EH (cell line): ENCODE measurements around the gene NT5C3B.
"Not testable (repeated sequence)": the region's sequence is repeated elsewhere in the genome, so short reads cannot be mapped to it uniquely, and the experiment has no call there.

ENCODE experiments used
- DNase-seq: peaks from one replicate; pipeline ENCODE4 v3.0.0-alpha.2; 2015; ENCODE audit warnings: low read depth

Gene NT5C3B

DNA sequence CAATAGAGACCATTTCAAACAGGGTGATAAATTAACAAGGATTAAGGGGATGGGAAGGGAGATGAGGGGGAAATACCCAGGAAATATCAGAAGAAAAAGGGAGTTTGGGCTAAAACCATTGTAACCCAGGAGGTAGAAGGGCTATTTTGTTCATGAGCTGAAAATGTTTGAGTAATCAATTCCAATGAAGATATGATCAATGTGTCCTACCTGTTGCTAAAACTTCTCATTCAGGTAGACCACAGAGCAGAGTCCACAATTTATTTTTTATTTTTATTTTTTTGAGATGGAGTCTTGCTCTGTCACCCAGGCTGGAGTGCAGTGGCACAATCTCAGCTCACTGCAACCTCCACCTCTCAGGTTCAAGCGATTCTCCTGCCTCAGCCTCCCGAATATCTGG is 3.4 kb upstream of the NT5C3B start:
- DNase-seq = not testable (repeated sequence)

DNA sequence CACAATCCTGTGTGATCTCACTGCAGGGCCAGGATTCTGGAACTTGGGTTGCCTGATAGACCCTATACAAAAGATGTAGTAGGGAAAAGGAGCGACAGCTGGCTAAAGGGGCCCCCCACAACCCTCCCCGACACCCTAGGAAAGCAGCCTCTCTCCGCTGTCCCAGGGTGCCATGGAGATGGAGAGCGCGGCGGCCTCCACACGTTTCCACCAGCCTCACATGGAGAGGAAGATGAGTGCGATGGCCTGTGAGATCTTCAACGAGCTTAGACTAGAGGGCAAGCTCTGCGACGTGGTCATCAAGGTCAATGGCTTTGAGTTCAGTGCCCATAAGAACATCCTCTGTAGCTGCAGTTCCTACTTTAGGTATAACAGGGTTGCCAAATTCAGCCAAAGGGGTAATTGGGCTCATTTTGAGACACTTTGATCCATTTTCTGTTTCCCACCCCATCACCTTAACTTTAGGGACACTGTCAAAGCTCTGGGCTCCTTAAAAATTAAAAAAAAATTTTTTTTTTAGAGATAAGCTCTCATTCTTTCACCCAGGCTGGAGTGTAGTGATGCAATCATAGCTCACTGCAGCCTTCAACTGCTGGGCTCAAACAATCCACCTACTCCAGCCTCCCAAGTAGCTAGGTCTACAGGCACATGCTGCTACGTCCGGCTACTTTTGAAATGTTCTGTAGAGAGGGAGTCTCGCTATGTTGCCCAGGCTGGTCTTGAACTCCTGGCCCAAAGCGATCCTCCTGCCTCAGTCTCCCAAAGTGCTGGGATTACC is 1.9 kb upstream of the NT5C3B start, which contains the start of gene KLHL10:
Gene KLHL10 (plus strand): TSS at position 65 of the 778 bp plus-strand sequence. CDS start 108 bp downstream, at position 173.
- no peak for DNase-seq

DNA sequence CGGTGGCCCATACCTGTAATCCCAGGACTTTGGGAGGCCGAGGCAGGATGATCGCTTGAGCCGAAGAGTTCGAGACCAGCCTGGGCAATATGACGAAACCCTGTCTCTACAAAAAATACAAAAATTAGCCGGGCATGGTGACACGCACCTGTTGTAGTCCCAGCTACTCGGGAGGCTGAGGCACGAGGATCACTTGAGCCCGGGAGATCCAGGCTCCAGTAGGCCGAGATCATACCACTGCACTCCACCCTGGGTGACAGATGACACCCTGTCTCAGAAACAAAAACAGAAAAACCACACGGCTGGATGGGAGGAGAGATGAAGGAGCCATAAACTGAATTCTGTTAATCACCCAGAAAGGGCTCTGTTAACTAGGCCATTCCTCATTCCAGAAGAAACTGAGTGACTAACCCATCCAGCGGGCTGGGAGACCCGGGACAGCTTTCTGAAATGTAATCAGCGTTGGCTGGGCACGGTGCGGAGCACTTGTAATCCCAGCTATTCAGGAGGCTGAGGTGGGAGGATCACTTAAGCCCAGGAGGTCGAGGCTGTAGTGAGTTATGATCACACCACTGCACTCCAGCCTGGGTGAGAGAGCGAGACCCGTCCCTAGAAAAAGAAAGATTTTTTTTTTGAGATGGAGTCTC is 641 bp upstream of the NT5C3B start:
- DNase-seq = peak; percentile 30

- peak; percentile 40 for DNase-seq
These were observed 725 bp downstream of the NT5C3B start for GRCh38 chr17:41835214-41835799.

DNA sequence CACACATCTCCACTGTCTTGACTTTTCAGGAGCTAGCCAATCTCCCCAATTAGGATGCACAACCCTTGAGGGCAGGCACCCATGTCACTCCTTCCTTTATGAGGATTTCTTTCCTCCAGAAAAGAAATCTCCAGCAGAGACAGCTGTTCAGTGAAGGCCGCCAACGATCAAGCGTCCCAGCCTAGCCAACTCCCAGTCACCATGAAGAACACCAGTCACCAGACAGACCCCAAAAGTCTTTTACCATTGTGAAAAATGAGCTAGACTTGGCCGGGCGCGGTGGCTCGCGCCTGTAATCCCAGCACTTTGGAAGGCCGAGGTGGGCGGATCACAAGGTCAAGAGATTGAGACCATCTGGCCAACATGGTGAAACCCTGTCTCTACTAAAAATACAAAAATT is 6.1 kb downstream of the NT5C3B start:
- not testable (repeated sequence) for DNase-seq

DNA sequence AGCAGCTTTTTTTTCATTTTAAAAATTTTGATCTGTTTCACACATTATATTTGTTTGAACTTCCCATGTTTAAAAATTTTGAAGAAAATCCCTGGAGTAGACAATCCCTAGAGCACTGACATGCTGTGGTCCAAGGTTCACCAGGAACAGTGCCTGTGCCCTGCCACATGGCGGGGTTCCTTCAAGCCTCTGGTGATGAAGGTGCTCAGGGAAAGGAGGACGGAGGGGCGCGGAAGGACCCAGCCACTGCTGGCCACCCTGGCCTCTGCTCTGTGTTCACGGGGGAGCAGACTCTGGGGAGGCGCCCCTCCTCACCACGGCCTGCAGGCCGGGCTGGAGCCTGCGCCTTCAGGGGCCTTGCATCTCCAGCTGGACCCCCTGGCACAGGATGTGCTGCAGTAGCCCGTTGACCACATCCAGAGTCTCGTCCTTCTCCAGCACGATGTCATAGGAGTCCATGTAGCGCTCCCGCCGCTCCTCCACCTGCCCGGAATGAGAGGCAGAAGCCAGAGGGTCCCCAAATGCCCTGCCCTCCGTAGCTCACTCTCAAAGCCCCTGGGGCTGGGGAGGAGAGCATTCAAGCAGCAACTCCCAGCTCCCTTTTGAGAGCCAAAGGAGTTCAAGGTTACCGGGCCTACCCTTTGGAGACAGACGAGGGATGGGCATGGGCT is 10.7 kb downstream of the NT5C3B start:
- no peak for DNase-seq

GRCh38 chr17:41824086-41824485 is 11.9 kb downstream of the NT5C3B start:
- DNase-seq = peak; percentile 25

DNA sequence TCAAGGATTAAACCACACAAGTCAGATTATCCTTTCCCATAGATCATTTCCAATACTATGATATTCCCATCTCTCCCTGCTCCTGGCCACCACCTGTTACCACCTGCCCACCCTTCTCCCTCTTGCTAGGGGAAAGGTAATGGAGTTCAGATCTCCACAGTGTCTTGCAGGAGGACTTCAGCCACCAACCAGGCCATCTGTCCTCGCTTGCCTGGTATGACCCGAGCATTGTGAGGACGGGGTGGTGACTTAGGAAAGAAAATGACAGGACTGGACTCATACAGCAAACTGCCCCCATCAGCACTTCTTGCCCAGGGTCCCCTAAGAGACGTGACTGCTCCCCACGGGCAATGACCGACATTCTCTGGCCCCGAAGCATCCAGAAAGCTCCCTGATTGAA is 12.5 kb downstream of the NT5C3B start:
- peak; percentile 18 for DNase-seq

DNA sequence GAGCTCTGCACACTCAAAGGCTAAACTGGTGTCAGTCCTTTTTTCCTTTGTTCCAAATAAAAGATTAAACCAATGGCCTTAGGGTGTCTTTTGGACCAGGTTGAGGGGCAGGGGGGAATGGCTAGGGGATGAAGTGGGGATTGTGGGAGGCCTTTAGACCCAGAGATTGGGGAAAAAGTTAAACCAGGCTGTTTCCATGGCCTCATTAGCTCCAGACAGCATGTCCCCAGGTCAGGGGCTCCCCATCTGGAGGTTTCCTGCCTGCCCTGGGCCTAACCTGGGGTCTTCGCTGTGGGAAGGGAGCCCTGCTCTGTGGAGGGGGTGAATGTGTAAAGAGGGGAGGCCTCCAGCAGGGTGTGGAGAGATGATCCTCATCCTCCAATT is 12.9 kb downstream of the NT5C3B start:
- DNase-seq = no peak

- DNase-seq = no peak
These were observed 13.6 kb downstream of the NT5C3B start for GRCh38 chr17:41822216-41823140.

DNA sequence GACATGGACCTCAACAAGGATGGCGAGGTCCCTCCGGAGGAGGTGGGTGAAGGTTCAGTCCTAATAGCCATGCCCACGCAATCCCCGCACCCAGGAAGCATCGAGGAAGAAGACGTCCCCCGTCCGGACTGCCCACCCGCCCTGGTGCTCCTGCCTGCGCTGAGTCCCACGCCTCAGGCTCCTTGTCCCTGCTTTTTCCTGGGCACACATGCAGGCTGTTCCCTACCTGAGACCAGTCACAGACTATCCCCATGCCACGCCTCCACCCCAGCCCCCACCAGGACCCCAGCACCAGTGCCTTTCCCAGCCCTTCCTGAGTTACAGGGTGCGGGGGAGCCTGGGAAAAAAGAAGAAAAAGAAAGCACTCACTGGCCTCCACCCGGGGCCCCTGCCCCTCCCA is 14.3 kb downstream of the NT5C3B start:
- DNase-seq = no peak

DNA sequence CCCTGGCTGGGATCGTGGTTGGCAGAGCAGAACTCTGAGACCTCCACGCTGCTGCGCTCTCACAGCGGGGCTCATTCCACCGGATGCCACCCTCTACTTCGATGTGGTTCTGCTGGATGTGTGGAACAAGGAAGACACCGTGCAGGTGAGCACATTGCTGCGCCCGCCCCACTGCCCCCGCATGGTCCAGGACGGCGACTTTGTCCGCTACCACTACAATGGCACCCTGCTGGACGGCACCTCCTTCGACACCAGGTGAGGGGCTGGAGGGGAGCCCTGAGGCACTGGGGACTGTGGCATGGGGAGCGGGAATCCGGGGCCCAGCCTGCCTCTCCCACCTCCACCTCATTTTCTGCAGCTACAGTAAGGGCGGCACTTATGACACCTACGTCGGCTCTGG is 18.0 kb downstream of the NT5C3B start:
- DNase-seq = no peak

GRCh38 chr17:41816637-41817320 is 19.3 kb downstream of the NT5C3B start:
- DNase-seq = no peak

DNA sequence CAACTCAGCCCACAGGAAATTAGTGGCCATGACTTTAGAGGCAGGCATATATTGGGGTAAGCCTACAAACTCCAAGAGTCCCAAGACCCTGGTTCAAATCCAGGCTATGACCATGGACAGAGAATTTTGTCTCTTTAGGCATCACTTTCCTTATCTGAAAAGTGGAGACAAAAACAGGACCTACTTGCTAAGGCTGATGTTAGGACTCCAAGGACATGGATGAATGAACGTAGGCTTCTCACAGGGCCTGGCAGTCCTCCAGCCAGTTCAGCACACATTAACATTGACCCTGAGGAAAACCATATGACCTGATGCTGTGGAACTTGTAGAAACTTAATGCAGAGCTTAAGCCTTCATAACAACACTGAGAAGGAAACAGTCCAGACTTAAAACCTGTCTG is 21.8 kb downstream of the NT5C3B start:
- DNase-seq = peak; percentile 52

GRCh38 chr17:41813699-41814124 is 22.3 kb downstream of the NT5C3B start:
- DNase-seq = peak; percentile 57

- peak; percentile 9 for DNase-seq
These were observed 22.8 kb downstream of the NT5C3B start for GRCh38 chr17:41813152-41813680.

DNA sequence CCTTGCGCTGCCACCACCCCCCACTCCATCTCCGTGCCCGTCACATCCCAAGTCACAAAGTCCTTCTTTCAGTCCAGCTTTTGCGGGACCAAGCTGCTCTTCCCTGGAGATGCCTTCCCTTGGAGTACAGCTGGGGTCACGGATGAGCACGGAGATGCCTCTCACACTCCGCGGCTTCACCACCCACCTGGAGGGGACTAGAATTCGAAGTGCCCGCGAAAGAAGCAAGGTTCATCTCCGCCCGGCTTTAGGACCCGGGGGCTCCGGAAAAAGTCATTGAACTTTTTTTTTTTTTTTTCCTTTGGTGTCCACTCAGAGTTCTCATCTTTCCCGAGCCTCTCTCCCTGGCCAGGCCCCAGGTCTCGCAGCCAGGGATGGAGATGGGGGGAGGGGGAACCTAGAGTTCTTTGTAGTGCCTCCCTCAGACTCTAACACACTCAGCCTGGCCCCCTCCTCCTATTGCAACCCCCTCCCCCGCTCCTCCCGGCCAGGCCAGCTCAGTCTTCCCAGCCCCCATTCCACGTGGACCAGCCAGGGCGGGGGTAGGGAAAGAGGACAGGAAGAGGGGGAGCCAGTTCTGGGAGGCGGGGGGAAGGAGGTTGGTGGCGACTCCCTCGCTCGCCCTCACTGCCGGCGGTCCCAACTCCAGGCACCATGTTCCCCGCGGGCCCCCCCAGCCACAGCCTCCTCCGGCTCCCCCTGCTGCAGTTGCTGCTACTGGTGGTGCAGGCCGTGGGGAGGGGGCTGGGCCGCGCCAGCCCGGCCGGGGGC is 23.5 kb downstream of the NT5C3B start, which contains the start of gene FKBP10:
Gene FKBP10 (plus strand): TSS at position 624 of the 771 bp plus-strand sequence. CDS start 31 bp downstream, at position 655.
- DNase-seq = peak; percentile 92

DNA sequence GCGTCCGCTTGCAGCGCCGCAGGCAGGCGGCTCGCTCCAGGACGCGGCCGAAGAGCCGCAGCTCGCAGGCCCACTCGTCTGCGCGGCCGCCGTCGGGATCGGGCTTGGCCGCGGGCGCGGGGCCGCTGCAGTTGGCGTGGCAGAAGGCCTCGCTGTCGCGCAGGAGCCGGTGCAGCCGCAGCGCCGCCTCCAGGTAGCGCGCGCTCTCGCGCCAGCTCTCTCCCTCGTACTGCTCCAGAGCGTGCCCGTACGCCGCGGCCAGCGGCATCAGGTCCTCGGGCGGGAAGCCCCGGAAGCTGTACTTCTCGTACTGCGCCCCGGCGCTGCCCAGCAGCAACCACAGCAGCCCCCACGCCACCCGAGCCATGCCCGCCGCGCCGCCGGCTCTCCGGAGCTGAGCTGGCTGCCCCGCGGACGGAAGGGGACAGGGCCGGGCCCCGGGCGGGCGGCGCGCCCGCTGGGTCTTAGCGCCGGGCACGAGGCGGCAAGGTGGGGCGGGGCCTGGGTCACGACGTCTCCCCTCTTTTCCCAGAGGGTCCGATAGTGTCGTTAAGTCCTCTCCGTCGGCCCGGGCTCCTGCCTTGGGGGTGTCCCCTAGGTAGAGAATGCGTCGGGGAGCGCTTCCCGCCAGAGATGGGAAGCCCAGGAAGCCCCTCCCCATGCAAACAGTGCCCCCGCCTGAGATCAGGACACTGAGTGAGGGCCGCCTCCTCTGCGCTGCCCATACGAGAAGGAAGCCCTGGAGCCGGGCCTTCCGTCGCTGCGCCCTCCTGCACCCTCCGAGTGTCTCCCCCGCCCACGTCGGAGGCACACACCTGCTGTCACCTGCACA is 24.3 kb downstream of the NT5C3B start, which contains the start of gene P3H4:
Gene P3H4 (minus strand): TSS at position 401 of the 832 bp plus-strand sequence. CDS start 34 bp downstream, at position 367.
- DNase-seq = peak; percentile 80
